DMS79 treated with DMSO at 0.1 percent for 48 hours (cell line): ENCODE results near the gene LSM7.
"Not testable (repeated sequence)": the region's sequence is repeated elsewhere in the genome, so short reads cannot be mapped to it uniquely, and the experiment has no call there.

Experiments used
- DNase-seq: peaks from one replicate; lab custom pipeline; 2025; lab: John Stamatoyannopoulos, UW

LSM7 gene

GRCh38 chr19:2302319-2303210 lies 25.8 kb downstream of the LSM7 start:
- no peak for DNase-seq

DNA sequence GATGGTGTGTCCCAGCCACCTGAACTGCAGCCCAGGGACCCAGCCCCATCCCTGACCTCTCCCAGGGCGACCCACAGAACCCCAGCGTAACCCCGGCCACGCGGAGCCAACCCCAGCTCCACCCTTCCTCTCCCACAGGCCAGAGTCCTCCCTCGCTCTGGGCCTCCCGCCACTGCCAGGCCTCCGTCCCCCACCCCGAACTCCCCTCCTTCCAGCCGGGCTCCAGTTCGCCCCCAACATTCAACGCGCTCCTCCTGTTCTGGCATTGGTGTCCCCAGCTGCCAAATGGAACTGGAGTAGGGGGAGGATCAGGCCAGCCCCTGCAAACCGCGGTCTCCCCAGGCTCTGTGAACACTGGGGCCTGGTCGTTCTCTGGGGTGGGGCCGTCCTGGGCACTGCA lies 27.9 kb downstream of the LSM7 start:
- no peak for DNase-seq

DNA sequence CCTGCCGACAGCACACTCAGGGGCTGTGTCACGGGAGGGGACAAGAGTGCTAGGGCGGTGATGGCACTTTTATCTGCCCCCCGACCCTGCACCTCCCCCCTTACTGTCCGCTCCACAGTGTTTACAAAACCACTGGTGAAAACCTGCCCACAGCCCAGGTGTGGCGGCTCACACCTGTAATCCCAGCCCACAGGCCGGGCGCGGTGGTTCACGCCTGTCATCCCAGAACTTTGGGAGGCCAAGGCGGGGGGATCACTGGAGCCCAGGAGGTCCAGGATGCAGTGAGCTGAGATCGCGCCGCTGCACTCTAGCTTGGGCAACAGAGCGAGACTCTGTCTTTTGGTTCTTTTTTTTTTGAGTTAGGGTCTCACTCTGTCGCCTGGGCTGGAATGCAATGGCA lies 32.2 kb downstream of the LSM7 start:
- DNase-seq: no peak

- DNase-seq: no peak
These were observed 33.6 kb downstream of the LSM7 start for GRCh38 chr19:2294687-2295335.

DNA sequence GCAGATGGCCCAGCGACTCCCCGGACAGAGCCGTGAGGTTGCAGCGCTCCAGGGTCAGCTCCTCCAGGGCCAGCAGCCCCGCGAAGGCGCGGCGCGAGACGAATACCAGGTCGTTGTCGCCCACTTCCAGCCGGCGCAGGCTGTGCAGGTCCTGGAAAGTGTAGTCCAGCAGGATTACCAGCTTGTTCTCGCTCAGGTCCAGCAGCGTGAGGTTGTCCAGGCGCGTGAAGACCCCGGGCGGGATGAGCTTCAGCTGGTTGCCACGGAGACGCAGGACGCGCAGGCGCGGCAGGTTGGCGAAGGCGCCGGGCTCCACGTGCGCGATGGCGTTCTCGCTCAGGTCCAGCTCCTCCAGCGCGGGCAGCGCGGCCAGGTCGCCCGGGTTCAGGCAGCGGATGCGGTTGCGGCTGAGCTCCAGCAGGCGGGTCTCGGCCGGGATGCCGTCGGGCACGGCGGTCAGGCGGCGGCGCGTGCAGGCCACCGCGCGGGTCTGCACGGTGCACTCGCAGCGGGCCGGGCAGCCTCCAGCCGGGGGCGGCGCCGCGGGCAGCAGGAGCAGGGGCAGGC lies 37.1 kb downstream of the LSM7 start:
- DNase-seq: peak; percentile 50

- DNase-seq: peak; percentile 45
These were observed 37.8 kb downstream of the LSM7 start for GRCh38 chr19:2290441-2291184.

- DNase-seq: peak; percentile 9
These were observed 38.5 kb downstream of the LSM7 start for GRCh38 chr19:2289714-2290435.

DNA sequence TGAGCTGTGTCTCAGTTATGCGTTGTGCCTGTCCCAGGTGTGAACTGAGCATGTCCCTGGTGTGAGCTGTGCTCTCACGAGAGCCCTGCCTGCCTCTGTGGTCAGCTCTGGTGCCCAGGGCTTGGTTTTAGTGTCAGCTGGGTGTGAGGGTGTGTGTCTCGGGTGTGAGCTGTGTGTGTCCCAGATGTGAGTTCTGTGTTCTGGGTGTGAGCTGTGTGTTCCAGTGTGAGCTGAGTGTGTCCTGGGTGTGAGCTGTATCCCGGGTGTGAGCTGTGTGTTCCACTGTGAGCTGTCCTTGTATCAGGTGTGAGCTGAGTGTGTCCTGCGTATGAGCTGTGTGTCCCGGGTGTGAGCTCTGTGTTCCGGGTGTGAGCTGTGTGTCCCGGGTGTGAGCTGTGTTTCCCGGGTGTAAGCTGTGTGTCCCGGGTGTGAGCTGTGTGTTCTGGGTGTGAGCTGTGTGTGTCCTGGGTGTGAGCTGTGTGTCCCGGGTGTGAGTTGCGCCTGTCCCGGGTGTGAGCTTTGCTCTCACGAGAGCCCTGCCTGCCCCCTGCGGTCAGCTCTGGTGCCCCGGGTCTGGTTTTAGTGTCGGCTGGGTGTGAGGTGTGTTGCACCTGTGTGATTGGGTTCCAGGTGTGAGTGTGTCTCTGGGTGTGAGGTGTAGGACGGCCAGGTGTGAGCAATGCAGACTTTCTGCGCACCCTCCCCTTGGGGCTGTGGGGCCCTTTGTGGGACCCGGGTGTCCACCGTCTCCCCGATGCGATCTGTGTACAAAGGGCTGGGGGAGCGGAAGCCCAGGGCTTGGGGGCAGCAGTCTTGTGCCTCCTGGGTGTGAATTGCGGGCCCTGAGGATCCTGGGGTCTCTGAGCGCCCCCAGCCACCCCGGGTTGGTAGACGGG lies 39.3 kb downstream of the LSM7 start:
- no peak for DNase-seq

DNA sequence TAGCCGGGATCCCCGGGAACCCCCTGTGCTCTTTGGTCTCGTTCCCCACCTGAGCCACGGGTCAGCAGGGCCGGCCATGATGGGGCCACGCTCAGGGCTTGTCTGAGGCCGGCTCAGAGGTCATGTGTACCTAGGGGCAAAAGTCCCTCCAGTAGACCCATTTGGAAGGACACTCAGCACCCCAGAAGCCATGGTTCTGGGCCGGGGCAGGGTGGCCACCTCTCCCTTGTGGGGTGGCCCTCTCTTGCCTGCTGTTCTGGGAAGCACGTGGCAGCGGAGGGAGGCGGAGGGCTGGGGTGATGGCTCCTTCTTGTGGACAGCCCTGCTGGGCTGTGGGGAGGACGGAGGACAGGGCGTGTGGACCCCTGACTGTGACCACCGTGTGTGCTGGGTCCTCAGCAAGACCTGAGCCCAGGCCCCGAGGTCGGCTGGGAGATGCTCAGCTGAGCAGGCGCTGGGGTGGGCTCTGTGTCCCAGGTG lies 40.0 kb downstream of the LSM7 start:
- DNase-seq: no peak

DNA sequence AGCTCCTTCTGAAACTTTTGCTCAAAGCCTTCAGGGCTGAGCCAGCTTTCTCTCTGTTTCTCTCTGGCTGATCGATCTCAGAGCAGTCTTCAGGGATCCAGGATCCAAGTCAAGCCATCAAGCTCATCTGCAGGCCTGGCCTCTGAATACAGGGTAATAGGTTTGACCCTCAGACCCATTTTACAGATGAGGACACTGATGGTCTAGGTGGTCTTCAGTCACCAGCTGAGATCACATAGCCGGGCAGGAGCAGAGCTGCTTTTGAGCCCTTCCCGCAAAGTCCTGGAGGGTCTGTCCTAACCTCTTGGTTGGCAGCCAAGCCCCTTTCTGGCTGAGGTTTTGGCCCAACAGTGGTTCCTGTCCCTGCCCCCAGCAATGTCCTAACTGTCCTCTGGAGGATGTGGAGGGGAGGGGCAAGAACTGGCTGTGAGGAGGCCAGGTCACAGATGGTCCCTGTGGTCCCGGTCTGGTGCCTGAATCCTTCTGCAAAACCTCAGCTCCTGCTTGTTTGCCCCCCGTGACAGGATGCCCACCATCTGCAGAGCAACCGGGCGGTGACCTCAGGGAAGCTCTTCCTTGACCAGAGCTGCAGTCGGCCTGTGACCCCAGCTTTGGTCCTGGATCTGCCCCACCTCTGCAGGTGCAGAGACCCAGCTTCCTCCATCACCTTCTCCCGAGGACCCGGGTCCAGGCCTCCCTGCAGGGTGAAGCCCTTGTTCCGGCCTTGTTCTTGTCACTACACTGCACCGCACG lies 40.6 kb downstream of the LSM7 start:
- no peak for DNase-seq

DNA sequence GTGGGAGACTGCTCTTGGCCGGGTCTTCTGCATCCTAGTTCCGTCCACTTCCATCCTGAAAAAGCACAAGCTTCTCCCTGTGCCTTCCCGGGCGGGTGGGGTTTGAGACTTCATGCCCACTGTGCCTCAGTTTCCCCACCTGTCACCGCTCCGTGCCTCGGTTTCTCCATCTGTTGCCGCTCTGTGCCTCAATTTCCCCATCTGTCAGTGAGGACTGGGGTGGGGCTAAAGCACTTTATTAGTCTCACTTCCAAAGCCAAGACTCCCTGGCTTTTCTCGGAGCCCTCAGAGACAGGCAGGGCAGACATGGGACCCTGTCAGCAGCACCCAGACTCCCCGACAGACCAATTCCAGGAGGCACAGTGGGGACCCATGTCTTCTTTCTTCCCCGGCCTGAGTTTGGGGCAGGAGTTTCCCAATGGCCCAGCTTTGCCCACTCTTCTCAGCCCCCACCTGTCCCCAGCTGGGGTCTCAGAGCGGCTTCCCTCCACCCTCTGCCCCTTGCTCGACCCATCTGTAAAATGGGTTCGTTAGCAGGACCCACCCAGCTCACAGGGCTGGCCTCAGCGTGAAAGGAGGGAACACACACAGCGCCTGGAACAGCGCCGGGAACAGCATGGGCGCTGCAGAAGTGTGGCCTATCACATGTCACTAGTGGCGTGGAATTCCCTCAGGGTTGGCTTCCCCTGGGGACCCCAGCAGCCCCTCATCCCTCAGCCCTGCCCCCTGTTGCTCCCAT lies 41.8 kb downstream of the LSM7 start:
- DNase-seq: no peak

DNA sequence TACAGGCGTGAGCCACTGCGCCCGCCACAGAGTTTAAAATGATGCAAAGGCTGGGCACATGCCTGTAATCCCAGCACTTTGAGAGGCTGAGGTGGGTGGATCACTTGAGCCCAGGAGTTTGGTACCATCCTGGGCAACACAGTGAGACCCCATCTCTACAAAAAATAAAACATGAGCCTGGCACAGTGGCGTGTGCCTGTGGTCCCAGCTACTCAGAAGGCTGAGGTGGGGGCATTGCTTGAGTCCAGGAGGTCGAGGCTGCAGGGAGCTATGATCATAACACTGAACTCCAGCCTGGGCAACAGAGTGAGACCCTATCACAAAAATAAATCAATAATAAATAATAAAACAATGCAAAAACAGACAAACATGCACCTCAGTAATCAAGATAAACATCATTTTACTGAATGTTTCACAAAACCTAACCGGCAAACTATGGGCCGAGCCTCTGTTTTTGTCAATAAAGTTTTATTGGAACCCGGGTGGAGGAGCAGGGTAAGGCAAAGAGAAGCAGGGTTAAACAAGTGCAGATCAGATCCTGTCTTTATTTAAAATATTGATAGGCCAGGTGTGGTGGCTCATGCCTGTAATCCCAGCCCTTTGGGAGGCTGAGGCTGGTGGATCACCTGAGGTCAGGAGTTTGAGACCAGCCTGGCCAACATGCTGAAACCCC lies 44.4 kb downstream of the LSM7 start:
- DNase-seq: no peak

DNA sequence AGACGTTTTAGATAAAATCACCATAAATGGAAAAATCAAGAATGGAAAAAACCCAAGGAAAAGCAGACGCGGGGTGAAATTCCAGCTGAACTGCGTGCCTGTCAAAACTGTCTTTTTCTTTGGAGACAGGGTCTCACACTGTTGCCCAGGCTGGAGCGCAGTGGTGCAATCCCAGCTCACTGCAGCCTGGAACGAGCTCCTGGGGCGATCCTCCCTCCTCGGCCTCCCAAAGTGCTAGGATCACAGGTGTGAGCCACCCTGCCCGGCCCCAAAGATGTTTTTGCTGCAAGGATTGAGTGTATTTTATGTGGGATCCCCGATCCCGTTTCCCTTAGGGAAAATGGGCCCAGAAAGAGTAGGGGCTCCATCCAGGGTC lies 45.5 kb downstream of the LSM7 start:
- no peak for DNase-seq

DNA sequence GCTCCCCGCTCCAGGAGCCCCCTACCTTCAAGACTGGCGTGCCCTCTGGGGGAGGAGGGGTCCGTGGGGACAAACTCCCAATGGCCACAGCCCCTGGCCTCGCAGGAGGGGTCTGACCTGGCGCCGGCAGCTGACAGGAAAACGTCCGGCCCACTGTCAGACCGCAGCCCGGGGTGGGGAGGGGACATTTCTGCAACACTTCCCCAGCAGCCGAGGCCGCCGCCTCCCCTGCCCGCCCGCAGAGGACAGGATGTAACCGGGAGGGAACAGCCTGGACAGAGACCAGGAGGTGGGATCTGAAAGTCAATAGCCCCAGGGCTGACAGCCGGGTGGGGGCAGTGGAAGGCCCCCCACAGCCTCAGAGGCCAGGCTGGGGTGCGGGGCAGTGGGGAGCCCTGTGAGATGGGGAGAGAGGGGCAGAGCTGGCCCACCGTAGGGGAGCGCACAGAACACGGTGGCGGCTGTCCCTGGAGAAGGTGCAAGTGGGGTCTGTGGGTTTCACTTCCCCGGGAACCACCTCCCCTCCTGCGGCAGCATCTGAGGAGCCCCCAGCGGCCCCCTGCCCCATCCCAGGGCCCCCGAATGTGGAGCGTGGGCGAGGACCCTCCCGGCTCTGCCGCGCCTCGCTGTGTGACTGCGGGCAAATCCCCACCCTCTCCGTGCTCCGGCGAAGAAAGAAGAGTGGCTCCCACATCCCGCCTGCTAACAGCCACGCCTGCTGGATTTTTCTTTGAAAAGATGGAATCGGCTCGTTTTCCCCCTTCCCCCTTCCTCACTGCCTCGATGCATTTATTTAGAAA lies 46.1 kb downstream of the LSM7 start, which contains the start of gene PEAK3:
PEAK3 (minus strand) TSS at position 114 of the 800 bp plus-strand sequence. CDS start 1,244 bp downstream, outside the sequence.
- DNase-seq: no peak

DNA sequence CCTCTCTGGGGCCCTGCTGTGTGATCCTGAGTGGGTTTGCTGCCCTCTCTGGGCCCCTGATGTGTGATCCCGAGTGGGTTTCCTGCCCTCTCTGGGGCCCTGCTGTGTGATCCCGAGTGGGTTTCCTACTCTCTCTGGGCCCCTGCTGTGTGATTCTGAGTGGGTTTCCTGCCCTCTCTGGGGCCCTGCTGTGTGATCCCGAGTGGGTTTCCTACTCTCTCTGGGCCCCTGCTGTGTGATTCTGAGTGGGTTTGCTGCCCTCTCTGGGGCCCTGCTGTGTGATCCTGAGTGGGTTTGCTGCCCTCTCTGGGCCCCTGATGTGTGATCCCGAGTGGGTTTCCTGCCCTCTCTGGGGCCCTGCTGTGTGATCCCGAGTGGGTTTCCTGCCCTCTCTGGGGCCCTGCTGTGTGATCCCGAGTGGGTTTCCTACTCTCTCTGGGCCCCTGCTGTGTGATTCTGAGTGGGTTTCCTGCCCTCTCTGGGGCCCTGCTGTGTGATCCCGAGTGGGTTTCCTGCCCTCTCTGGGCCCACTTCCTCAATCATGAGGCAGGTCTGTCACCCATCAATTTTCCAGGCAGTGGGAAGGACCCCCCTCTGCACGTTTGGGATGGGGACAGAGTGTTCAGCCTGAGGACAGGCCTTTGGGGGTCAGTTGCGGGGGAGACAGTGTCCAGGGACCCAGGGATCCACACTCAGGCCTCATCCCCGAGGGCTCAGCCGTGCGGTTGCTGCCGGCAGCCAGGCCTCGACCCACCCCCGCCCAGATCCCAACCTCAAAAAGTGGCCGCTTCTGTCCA lies 46.9 kb downstream of the LSM7 start:
- DNase-seq: not testable (repeated sequence)

- no peak for DNase-seq
These were observed 47.6 kb downstream of the LSM7 start for GRCh38 chr19:2280633-2281264.
